BLaER1 (cell line): Measurements from ENCODE around the gene NFIA.

ENCODE experiments used
- H3K27ac ChIP-seq: shearing (Covaris generic); formaldehyde crosslinking; 2 replicates; pipeline ENCODE4 v1.8.1; 2022
- H3K27me3 ChIP-seq: shearing (Covaris generic); formaldehyde crosslinking; 2 replicates; pipeline ENCODE4 v1.8.1; 2022
- H3K36me3 ChIP-seq: shearing (Covaris generic); formaldehyde crosslinking; 2 replicates; pipeline ENCODE4 v1.8.1; 2022
- H3K4me1 ChIP-seq: shearing (Covaris generic); formaldehyde crosslinking; 2 replicates; pipeline ENCODE4 v1.8.1; 2022
- H3K4me2 ChIP-seq: shearing (Covaris generic); formaldehyde crosslinking; 2 replicates; pipeline ENCODE4 v1.8.1; 2022
- H3K4me3 ChIP-seq: shearing (Covaris generic); formaldehyde crosslinking; 2 replicates; pipeline ENCODE4 v1.8.1; 2022
- H3K9ac ChIP-seq: shearing (Covaris generic); formaldehyde crosslinking; 2 replicates; pipeline ENCODE4 v1.8.1; 2022
- H3K9me3 ChIP-seq: shearing (Covaris generic); formaldehyde crosslinking; 2 replicates; pipeline ENCODE4 v1.8.1; 2022
- H4K20me1 ChIP-seq: shearing (Covaris generic); formaldehyde crosslinking; 2 replicates; pipeline ENCODE4 v1.8.1; 2022
- Cebpa-rat ChIP-seq: shearing (Covaris generic); IDR thresholded peaks from 2 replicates; pipeline ENCODE4 v1.8.1; 2022

NFIA gene

GRCh38 chr1:61427510-61427909 lies 345.1 kb downstream of the NFIA start:
- no peak overlapping the region for H3K4me3 ChIP-seq
- no peak overlapping the region for H3K27ac ChIP-seq
- no peaks in the 10 kb centered on the region for H3K36me3 ChIP-seq
- H3K27me3 ChIP-seq: no peaks in the 10 kb centered on the region
- H3K9ac ChIP-seq: no peak overlapping the region
- H4K20me1 ChIP-seq: no peaks in the 10 kb centered on the region
- no peak for TF ChIP-seq Cebpa-rat
- no peaks in the 10 kb centered on the region for H3K9me3 ChIP-seq
- H3K4me1 ChIP-seq: no peaks in the 10 kb centered on the region
- no peak overlapping the region for H3K4me2 ChIP-seq

- no peaks in the 10 kb centered on the region for H3K4me1 ChIP-seq
These were observed 345.8 kb downstream of the NFIA start for GRCh38 chr1:61428146-61428545.

GRCh38 chr1:61432616-61433388 lies 350.4 kb downstream of the NFIA start:
- no peaks in the 10 kb centered on the region for H3K36me3 ChIP-seq
- no peaks in the 10 kb centered on the region for H4K20me1 ChIP-seq
- H3K4me1 ChIP-seq: no peaks in the 10 kb centered on the region
- no peak overlapping the region for H3K4me3 ChIP-seq
- no peaks in the 10 kb centered on the region for H3K9me3 ChIP-seq
- no peaks in the 10 kb centered on the region for H3K27me3 ChIP-seq
- no peak overlapping the region for H3K9ac ChIP-seq
- no peak overlapping the region for H3K27ac ChIP-seq
- TF ChIP-seq Cebpa-rat: no peak
- H3K4me2 ChIP-seq: no peak overlapping the region

More at GRCh38 chr1:61428146-61428545, 345.8 kb downstream of the NFIA start:
- Histone ChIP-seq H3K27me3 (no peaks in the 10 kb centered on the region), H3K4me3 (no peak overlapping the region), H3K4me2 (no peak overlapping the region), H3K9me3 (no peaks in the 10 kb centered on the region), H3K27ac (no peak overlapping the region), H3K9ac (no peak overlapping the region), H3K36me3 (no peaks in the 10 kb centered on the region), H4K20me1 (no peaks in the 10 kb centered on the region)
- TF ChIP-seq Cebpa-rat: no peak

GRCh38 chr1:61433646-61434045 lies 351.3 kb downstream of the NFIA start:
- Histone ChIP-seq H3K36me3 (no peaks in the 10 kb centered on the region), H3K4me3 (no peak overlapping the region), H4K20me1 (no peaks in the 10 kb centered on the region), H3K4me2 (no peak overlapping the region), H3K27me3 (no peaks in the 10 kb centered on the region), H3K9ac (no peak overlapping the region), H3K9me3 (no peaks in the 10 kb centered on the region), H3K27ac (no peak overlapping the region), H3K4me1 (no peaks in the 10 kb centered on the region)
- TF ChIP-seq Cebpa-rat: no peak

GRCh38 chr1:61434276-61434675 lies 351.9 kb downstream of the NFIA start:
- H3K36me3 ChIP-seq: no peaks in the 10 kb centered on the region
- no peaks in the 10 kb centered on the region for H3K4me1 ChIP-seq
- H3K9ac ChIP-seq: no peak overlapping the region
- no peaks in the 10 kb centered on the region for H3K27me3 ChIP-seq
- TF ChIP-seq Cebpa-rat: no peak
- no peak overlapping the region for H3K4me2 ChIP-seq
- H4K20me1 ChIP-seq: no peaks in the 10 kb centered on the region
- H3K27ac ChIP-seq: no peak overlapping the region
- H3K4me3 ChIP-seq: no peak overlapping the region
- H3K9me3 ChIP-seq: no peaks in the 10 kb centered on the region

- H3K36me3 ChIP-seq: no peaks in the 10 kb centered on the region
- no peak overlapping the region for H3K9ac ChIP-seq
- H3K9me3 ChIP-seq: no peaks in the 10 kb centered on the region
- no peaks in the 10 kb centered on the region for H3K4me1 ChIP-seq
- no peak overlapping the region for H3K4me2 ChIP-seq
- H3K27me3 ChIP-seq: no peaks in the 10 kb centered on the region
- no peak overlapping the region for H3K4me3 ChIP-seq
- TF ChIP-seq Cebpa-rat: no peak
- no peaks in the 10 kb centered on the region for H4K20me1 ChIP-seq
- no peak overlapping the region for H3K27ac ChIP-seq
These were observed 352.9 kb downstream of the NFIA start for GRCh38 chr1:61435226-61435625.

GRCh38 chr1:61436016-61436415 lies 353.7 kb downstream of the NFIA start:
- TF ChIP-seq Cebpa-rat: no peak
- Histone ChIP-seq H3K4me2 (no peak overlapping the region), H3K36me3 (no peaks in the 10 kb centered on the region), H3K27ac (no peak overlapping the region), H3K4me1 (no peaks in the 10 kb centered on the region), H3K4me3 (no peak overlapping the region), H4K20me1 (no peaks in the 10 kb centered on the region), H3K9ac (no peak overlapping the region), H3K27me3 (no peaks in the 10 kb centered on the region), H3K9me3 (no peaks in the 10 kb centered on the region)

- no peak for TF ChIP-seq Cebpa-rat
- Histone ChIP-seq H3K27ac (no peak overlapping the region), H3K4me1 (no peaks in the 10 kb centered on the region), H3K4me3 (no peak overlapping the region), H4K20me1 (no peaks in the 10 kb centered on the region), H3K9me3 (no peaks in the 10 kb centered on the region), H3K4me2 (no peak overlapping the region), H3K9ac (no peak overlapping the region), H3K27me3 (no peaks in the 10 kb centered on the region), H3K36me3 (no peaks in the 10 kb centered on the region)
These were observed 354.2 kb downstream of the NFIA start for GRCh38 chr1:61436491-61437120.

GRCh38 chr1:61439234-61439633 lies 356.9 kb downstream of the NFIA start:
- Histone ChIP-seq H3K9me3 (no peaks in the 10 kb centered on the region), H3K4me3 (no peak overlapping the region), H3K27me3 (no peaks in the 10 kb centered on the region), H3K27ac (no peak overlapping the region), H3K36me3 (no peaks in the 10 kb centered on the region), H3K4me2 (no peak overlapping the region), H3K4me1 (no peaks in the 10 kb centered on the region), H3K9ac (no peak overlapping the region), H4K20me1 (no peaks in the 10 kb centered on the region)
- TF ChIP-seq Cebpa-rat: no peak

GRCh38 chr1:61441723-61442262 lies 359.4 kb downstream of the NFIA start:
- TF ChIP-seq Cebpa-rat: no peak
- Histone ChIP-seq H3K9ac (no peak overlapping the region), H4K20me1 (no peaks in the 10 kb centered on the region), H3K27me3 (no peaks in the 10 kb centered on the region), H3K9me3 (no peaks in the 10 kb centered on the region), H3K36me3 (no peaks in the 10 kb centered on the region), H3K4me3 (no peak overlapping the region), H3K4me2 (no peak overlapping the region), H3K4me1 (no peaks in the 10 kb centered on the region), H3K27ac (no peak overlapping the region)
